ENCODE measurements around the gene KRT7.

GRCh38 chr12:52254965-52255751 is 22.1 kb downstream of the KRT7 start:
- TF ChIP-seq CTCF (conservative IDR thresholded peaks at IDR 0.05; ENCODE audit: low read length) (no peak), EZH2phosphoT487 (IDR thresholded peaks at IDR 0.05; ENCODE audit: borderline replicate concordance, low read depth, low read length) (no peak)
